Psoas muscle (tissue), 8 donors: ENCODE data around the gene PAFAH2. TPM values are rescaled to one million over a fixed set of nuclear protein-coding genes. Genes with fewer than 3 reads are reported as not detected.
A peak's percentile ranks its signal among the peaks of the same experiment; 100 is the strongest.

Experiments
- ATAC-seq, 4 donors: fragments of 200-7000 bp; cut with Tn5 transposase; one replicate each; pipeline ENCODE4 v1.9.1; 2020; ENCODE audit warnings: moderate library complexity in 3 of 4, mild to moderate bottlenecking in 2 of 4
- DNase-seq, 2 donors: peaks; one replicate each; pipeline ENCODE4 v3.0.0-alpha.2; 2020
- H3K27ac ChIP-seq: fragments of 200-600 bp; one replicate; pipeline ENCODE4 v1.8.0; 2022
- H3K27me3 ChIP-seq, 3 donors: fragments of 200-600 bp in 1 of 3; one replicate each; pipeline versions ENCODE4 v1.6.1 to v1.8.0; 2013 to 2022; ENCODE audit warnings: low read length in 2 of 3, mild to moderate bottlenecking in 2 of 3, moderate library complexity in 1 of 3; ENCODE audit not compliant: insufficient read depth in 3 of 3
- H3K36me3 ChIP-seq, 2 donors: fragments of 200-600 bp in 1 of 2; one replicate each; pipeline versions ENCODE4 v1.6.1 to v1.8.0; 2013 to 2022; ENCODE audit warnings: low read depth in 1 of 2, mild to moderate bottlenecking in 1 of 2, moderate library complexity in 1 of 2; ENCODE audit not compliant: insufficient read depth in 1 of 2
- H3K4me1 ChIP-seq: fragments of 200-600 bp; one replicate; pipeline ENCODE4 v1.8.0; 2022
- H3K4me3 ChIP-seq: fragments of 200-600 bp; one replicate; pipeline ENCODE4 v1.8.0; 2022; ENCODE audit warnings: mild to moderate bottlenecking
- H3K9me3 ChIP-seq: fragments of 200-600 bp; one replicate; pipeline ENCODE4 v1.8.0; 2022
- WGBS, 3 donors: extraction: QIAGEN DNeasy Blood & Tissue Kit; methylation state at CpG; one replicate each; pipeline versions ENCODE4 v1.1.6 to v1.1.7; 2013; 5-methylcytosine and 5-hydroxymethylcytosine counted together
- intact Hi-C, 2 donors: fragments of 100-400 bp; cut with DNase I; formaldehyde crosslinking; loops; one replicate each; pipeline versions ENCODE4 v1.11.0 to v1.14.2; 2022
- polyA plus RNA-seq, 3 donors: library from polyadenylated mRNA; stranded (reverse); fragments of 200-250 nt; gene quantifications; one replicate each; pipeline ENCODE4 v1.2.3, GENCODE V29; 2013
- total RNA-seq, 4 donors: library from RNA; stranded (reverse); fragmentation: NEBNext Ultra II Directional in 2 of 4; extraction: Animal tissue kit (Norgen Biotek cat#: 25700) in 2 of 4; gene quantifications; one replicate each; pipeline versions ENCODE4 v1.2.1 to v1.2.4, GENCODE V29; 2021 to 2023
- TF ChIP-seq, protein P1 (sequence below): fragments of 200-600 bp; IDR thresholded peaks from one replicate; pipeline ENCODE4 v1.8.0; 2022; ENCODE audit warnings: antibody characterized with exemption
- donor health status: healthy with polysubstance abuse.
- donor health status: DM: no; HTN: no; CAD: no; lungs with moderate emphysema.
- donor health status: Bipolar disorder and iron deficiency.
- donor health status: healthy.
- donor health status: DM: yes; HTN: yes; CAD: no.
- donor health status: DM: no; HTN: no; CAD: no.
- donor health status: DM: no; HTN: no; CAD: no.
- donor health status: DM: yes; HTN: yes; CAD: no.

PAFAH2 gene
- total and polyA plus RNA-seq, 7 donors = 5.1 to 30.1 (median 11.3) TPM

DNA sequence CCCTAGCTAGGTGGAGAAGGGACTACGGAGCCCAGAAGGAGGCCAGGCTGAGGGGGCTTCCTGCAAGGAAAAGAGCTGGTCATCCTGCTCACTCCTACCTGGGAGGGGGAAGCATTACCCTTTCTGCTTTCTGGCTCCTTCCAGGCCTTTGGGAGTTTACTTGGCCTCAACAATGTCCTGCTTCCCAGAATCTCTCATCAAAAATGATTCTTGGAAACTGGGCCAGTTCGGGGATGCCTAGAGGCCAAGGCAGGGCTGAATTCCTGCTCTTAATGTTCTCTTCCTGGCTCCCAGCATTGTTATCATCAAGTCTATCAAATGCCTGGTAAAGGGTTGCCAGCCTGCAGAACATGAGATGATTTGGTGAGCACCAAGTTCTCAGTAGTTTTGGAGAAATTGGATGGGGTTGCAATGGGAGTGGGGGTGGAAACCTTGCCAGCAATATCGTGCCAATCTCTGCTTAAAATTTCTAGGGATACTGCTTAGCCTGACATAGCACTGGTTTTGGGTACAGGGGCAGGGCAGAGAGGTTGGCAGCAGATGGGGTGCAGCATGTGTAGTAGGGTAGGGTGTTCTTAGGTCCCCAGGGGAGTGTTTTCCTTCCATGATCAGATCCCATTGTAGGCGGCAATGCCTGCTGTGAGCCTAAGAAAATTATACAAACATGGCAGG is 7.7 kb upstream of the PAFAH2 start:
- 37 to 54% (median 37%) methylated on average over 4 of the region's 4 CpGs for WGBS, 3 donors
- Histone ChIP-seq H3K4me3 (no peak overlapping the region), H3K4me1 (no peaks in the 10 kb centered on the region), H3K36me3 (no peaks in the 10 kb centered on the region), H3K27ac (no peak overlapping the region), H3K27me3 (no peaks in the 10 kb centered on the region), H3K9me3 (no peaks in the 10 kb centered on the region)
- intact Hi-C loops = no loop called here
- DNase-seq = no peak
- TF ChIP-seq, protein P1, sequence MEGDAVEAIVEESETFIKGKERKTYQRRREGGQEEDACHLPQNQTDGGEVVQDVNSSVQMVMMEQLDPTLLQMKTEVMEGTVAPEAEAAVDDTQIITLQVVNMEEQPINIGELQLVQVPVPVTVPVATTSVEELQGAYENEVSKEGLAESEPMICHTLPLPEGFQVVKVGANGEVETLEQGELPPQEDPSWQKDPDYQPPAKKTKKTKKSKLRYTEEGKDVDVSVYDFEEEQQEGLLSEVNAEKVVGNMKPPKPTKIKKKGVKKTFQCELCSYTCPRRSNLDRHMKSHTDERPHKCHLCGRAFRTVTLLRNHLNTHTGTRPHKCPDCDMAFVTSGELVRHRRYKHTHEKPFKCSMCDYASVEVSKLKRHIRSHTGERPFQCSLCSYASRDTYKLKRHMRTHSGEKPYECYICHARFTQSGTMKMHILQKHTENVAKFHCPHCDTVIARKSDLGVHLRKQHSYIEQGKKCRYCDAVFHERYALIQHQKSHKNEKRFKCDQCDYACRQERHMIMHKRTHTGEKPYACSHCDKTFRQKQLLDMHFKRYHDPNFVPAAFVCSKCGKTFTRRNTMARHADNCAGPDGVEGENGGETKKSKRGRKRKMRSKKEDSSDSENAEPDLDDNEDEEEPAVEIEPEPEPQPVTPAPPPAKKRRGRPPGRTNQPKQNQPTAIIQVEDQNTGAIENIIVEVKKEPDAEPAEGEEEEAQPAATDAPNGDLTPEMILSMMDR = no peak
- ATAC-seq = no peak

DNA sequence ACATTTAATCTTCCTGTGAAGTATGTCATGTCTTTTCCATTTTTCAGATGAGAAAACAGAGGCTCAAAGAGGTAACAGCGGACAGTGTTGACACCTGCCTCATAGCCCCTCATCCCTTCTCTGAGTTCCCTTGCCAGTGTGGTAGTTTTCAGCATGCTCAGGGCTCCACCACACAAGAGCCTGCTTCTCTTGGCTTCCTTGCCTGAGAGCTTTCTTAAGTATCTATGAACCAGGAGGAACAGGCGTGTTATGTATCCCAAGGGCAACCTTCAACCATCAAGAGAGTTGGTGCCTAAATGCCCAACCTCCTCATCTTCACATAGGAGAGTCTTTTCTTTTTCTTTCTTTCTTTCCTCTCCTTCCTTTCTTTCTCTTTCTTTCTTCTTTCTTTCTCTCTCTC is 5.9 kb upstream of the PAFAH2 start:
- TF ChIP-seq, protein P1 = no peak
- WGBS, 3 donors = 88 to 94% (median 89%) methylated on average over 2 of the region's 2 CpGs
- intact Hi-C loops = no loop called here

DNA sequence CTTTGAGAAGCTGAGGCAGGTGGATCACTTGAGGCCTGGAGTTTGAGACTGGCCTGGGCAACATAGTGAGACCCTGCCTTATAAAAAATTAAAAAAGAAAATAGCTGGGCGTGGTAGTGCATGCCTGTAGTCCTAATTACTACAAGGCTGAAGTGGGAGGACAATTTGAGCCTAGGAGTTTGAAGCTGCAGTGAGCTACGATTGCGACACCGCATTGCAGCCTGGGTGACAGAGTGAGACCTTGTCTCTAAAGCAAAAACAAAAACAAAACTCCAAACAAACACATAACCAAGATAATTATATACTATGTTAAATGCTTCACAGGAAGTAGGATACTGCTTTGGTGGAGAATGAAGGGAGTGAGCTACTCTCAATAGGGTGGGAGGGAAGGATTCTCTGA is 5.4 kb upstream of the PAFAH2 start:
- Histone ChIP-seq H3K27ac (no peak overlapping the region), H3K27me3 (no peaks in the 10 kb centered on the region), H3K4me3 (no peak overlapping the region), H3K36me3 (no peaks in the 10 kb centered on the region), H3K4me1 (peaks cover 5% of the 10 kb centered on the region), H3K9me3 (no peaks in the 10 kb centered on the region)
- 87 to 93% (median 91%) methylated on average over 4 of the region's 4 CpGs for WGBS, 3 donors
- TF ChIP-seq, protein P1 = no peak
- intact Hi-C loops = no loop called here
- no peak for DNase-seq
- no peak for ATAC-seq

More for the DNA sequence above, 5.9 kb upstream of the PAFAH2 start:
- no peaks in the 10 kb centered on the region for H3K9me3 ChIP-seq
- ATAC-seq (no peak), DNase-seq (no peak)
- H3K36me3 ChIP-seq = no peaks in the 10 kb centered on the region
- no peak overlapping the region for H3K4me3 ChIP-seq
- H3K27ac ChIP-seq = no peak overlapping the region
- H3K27me3 ChIP-seq = no peaks in the 10 kb centered on the region
- H3K4me1 ChIP-seq = peaks cover 1% of the 10 kb centered on the region

DNA sequence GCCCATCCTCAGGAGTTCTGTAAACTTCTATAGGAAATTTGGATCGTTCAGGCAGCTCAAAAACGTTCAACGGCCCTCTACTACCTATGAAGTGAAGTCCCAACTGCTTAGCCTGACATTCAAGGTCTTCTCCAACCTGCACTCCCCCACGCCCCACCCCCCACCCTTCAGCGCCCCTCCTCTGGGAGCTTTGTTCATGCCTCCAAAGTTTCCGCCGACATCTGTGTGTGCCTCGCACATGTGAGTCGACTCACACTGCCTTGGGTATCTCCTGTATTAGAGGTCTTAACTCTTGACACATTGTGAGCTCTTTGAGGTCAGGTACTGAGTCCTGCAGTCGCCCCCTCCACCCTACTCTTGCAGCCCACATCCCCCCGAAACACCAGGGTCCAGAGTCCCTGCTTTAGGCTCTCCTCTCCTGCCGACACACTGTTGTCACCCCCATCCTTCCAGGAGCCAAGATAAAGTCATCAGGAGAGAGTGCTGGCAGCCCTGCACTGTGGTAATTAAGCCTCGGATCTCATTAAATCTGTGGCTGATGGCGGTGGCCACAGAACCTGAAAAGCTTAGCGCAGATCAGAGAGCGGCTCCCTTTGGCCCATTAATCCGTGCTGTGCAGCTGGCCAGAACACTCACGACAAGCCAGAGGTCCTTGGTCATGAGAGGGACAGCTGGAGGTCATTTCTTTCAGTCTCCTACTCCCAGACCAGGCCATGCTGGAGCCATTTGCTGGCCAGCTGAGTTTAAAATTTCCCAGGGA is 1.4 kb upstream of the PAFAH2 start:
- H3K4me1 ChIP-seq = peaks cover 25% of the 10 kb centered on the region
- DNase-seq = no peak
- H3K27me3 ChIP-seq = no peaks in the 10 kb centered on the region
- no peaks in the 10 kb centered on the region for H3K36me3 ChIP-seq
- H3K4me3 ChIP-seq = no peak overlapping the region
- H3K9me3 ChIP-seq = no peaks in the 10 kb centered on the region
- 53 to 63% (median 56%) methylated on average over 17 to 18 of the region's 18 CpGs for WGBS, 3 donors
- ATAC-seq = no peak
- TF ChIP-seq, protein P1 = no peak
- intact Hi-C loops = loop anchor here (5.0 to 10.0 kb wide), 2 partner anchors 102 to 174 kb away; no protein-coding TSS in a partner anchor
- H3K27ac ChIP-seq = peak overlapping the region; percentile 86
